SK-N-SH treated with all-trans-retinoic acid at 6 μM for 48 hours (cell line): ENCODE data around the gene ST6GAL1.

Source experiments
- ATAC-seq: fragments of 200-7000 bp; cut with Tn5 transposase; 3 replicates; pipeline ENCODE4 v1.9.1; 2020; ENCODE audit warnings: mild to moderate bottlenecking, moderate library complexity
- ARNTL ChIP-seq: fragments of 450-650 bp; formaldehyde crosslinking; IDR thresholded peaks from 2 replicates; pipeline ENCODE4 v1.5.0; 2020; ENCODE audit warnings: low read depth, mild to moderate bottlenecking, moderate library complexity, borderline replicate concordance
- BACH2 ChIP-seq: fragments of 250-450 bp; sonication (Bioruptor Pico); IDR thresholded peaks from 2 replicates; pipeline ENCODE4 v1.9.0; 2021; ENCODE audit warnings: mild to moderate bottlenecking, borderline replicate concordance
- CREB5 ChIP-seq: fragments of 250-450 bp; sonication (Bioruptor Pico); IDR thresholded peaks from 2 replicates; pipeline ENCODE4 v1.5.1; 2020; ENCODE audit warnings: low read depth, mild to moderate bottlenecking, moderate library complexity
- CSDC2 ChIP-seq: fragments of 250-450 bp; sonication (Bioruptor Pico); IDR thresholded peaks from 2 replicates; pipeline ENCODE4 v1.5.0; 2020; ENCODE audit warnings: mild to moderate bottlenecking, moderate library complexity
- CSRNP3 ChIP-seq: fragments of 250-450 bp; sonication (Bioruptor Pico); IDR thresholded peaks from 2 replicates; pipeline ENCODE4 v1.5.1; 2021; ENCODE audit warnings: mild to moderate bottlenecking, moderate library complexity
- ESRRG ChIP-seq: fragments of 250-450 bp; sonication (Bioruptor Pico); IDR thresholded peaks from 2 replicates; pipeline ENCODE4 v1.6.1; 2021; ENCODE audit warnings: mild to moderate bottlenecking
- ISL1 ChIP-seq: fragments of 250-450 bp; sonication (Bioruptor Pico); IDR thresholded peaks from 2 replicates; pipeline ENCODE4 v2.1.2; 2022; ENCODE audit warnings: mild to moderate bottlenecking, moderate library complexity
- OSR1 ChIP-seq: fragments of 250-450 bp; sonication (Bioruptor Pico); IDR thresholded peaks from 2 replicates; pipeline ENCODE4 v1.8.0; 2022; ENCODE audit warnings: moderate library complexity, mild to moderate bottlenecking, inconsistent platforms
- PATZ1 ChIP-seq: fragments of 250-450 bp; sonication (Bioruptor Pico); IDR thresholded peaks from 2 replicates; pipeline ENCODE4 v1.8.0; 2020; ENCODE audit warnings: mild to moderate bottlenecking, moderate library complexity, borderline replicate concordance
- POU6F1 ChIP-seq: fragments of 250-450 bp; sonication (Bioruptor Pico); IDR thresholded peaks from 2 replicates; pipeline ENCODE4 v1.8.0; 2021; ENCODE audit warnings: low read depth, mild to moderate bottlenecking, moderate library complexity, borderline replicate concordance
- PPARA ChIP-seq: fragments of 250-450 bp; sonication (Bioruptor Pico); IDR thresholded peaks from 2 replicates; pipeline ENCODE4 v1.5.0; 2020; ENCODE audit warnings: mild to moderate bottlenecking, borderline replicate concordance
- RARB ChIP-seq: fragments of 250-450 bp; sonication (Bioruptor Pico); IDR thresholded peaks from 2 replicates; pipeline ENCODE4 v1.8.0; 2021; ENCODE audit warnings: mild to moderate bottlenecking, moderate library complexity
- TCF4 ChIP-seq: fragments of 250-450 bp; sonication (Bioruptor Pico); IDR thresholded peaks from 2 replicates; pipeline ENCODE4 v1.8.0; 2021; ENCODE audit warnings: mild to moderate bottlenecking, moderate library complexity, borderline replicate concordance
- TOX ChIP-seq: fragments of 250-450 bp; sonication (Bioruptor Pico); IDR thresholded peaks from 2 replicates; pipeline ENCODE4 v1.8.0; 2021; ENCODE audit warnings: mild to moderate bottlenecking, moderate library complexity, borderline replicate concordance
- TSHZ2 ChIP-seq: fragments of 250-450 bp; sonication (Bioruptor Pico); IDR thresholded peaks from 2 replicates; pipeline ENCODE4 v1.5.0; 2020; ENCODE audit warnings: mild to moderate bottlenecking, moderate library complexity
- ZC3H10 ChIP-seq: fragments of 250-450 bp; sonication (Bioruptor Pico); IDR thresholded peaks from 2 replicates; pipeline ENCODE4 v1.5.1; 2021; ENCODE audit warnings: mild to moderate bottlenecking, moderate library complexity
- ZFP3 ChIP-seq: fragments of 250-450 bp; sonication (Bioruptor Pico); IDR thresholded peaks from 2 replicates; pipeline ENCODE4 v1.5.0; 2020; ENCODE audit warnings: mild to moderate bottlenecking, moderate library complexity
- ZFP30 ChIP-seq: fragments of 450-650 bp; formaldehyde crosslinking; IDR thresholded peaks from 2 replicates; pipeline ENCODE4 v1.5.0; 2022; ENCODE audit warnings: mild to moderate bottlenecking, moderate library complexity
- ZNF565 ChIP-seq: fragments of 450-650 bp; formaldehyde crosslinking; conservative IDR thresholded peaks from 2 replicates; pipeline ENCODE4 v1.5.0; 2020; ENCODE audit warnings: low read depth, mild to moderate bottlenecking, moderate library complexity
- ZNF70 ChIP-seq: fragments of 450-650 bp; formaldehyde crosslinking; IDR thresholded peaks from 2 replicates; pipeline ENCODE4 v1.5.0; 2020; ENCODE audit warnings: mild to moderate bottlenecking, moderate library complexity
- ZNF8 ChIP-seq: fragments of 450-650 bp; formaldehyde crosslinking; IDR thresholded peaks from 2 replicates; pipeline ENCODE4 v1.5.0; 2020; ENCODE audit warnings: mild to moderate bottlenecking, moderate library complexity

The ST6GAL1 gene

GRCh38 chr3:187015903-187016638, 85.7 kb downstream of the ST6GAL1 start:
- TF ChIP-seq TSHZ2 (no peak), ISL1 (CRISPR knock-in tag) (no peak), ZFP30 (no peak), CREB5 (CRISPR knock-in tag) (no peak), ZNF565 (no peak), ESRRG (CRISPR knock-in tag) (no peak), TOX (CRISPR knock-in tag) (no peak), TCF4 (CRISPR knock-in tag) (no peak), ZNF8 (CRISPR knock-in tag) (no peak), ZC3H10 (no peak), CSRNP3 (no peak), POU6F1 (CRISPR knock-in tag) (no peak), PPARA (CRISPR knock-in tag) (no peak), ZNF70 (no peak), OSR1 (CRISPR knock-in tag) (no peak), PATZ1 (CRISPR knock-in tag) (no peak), RARB (CRISPR knock-in tag) (no peak), BACH2 (CRISPR knock-in tag) (no peak), ARNTL (no peak), CSDC2 (no peak)
- ATAC-seq, result no peak

- TF ChIP-seq BACH2 (CRISPR knock-in tag) (no peak), PPARA (CRISPR knock-in tag) (no peak), ZFP3 (CRISPR knock-in tag) (no peak), POU6F1 (CRISPR knock-in tag) (no peak), TOX (CRISPR knock-in tag) (no peak), RARB (CRISPR knock-in tag) (no peak), ARNTL (no peak)
- ATAC-seq, result no peak
These were observed 86.5 kb downstream of the ST6GAL1 start for GRCh38 chr3:187016639-187017345.
